Stimulated activated naive CD8-positive, alpha-beta T cell treated with anti-CD3 and anti-CD28 coated beads, Interleukin-15, Interleukin-2, amounts not matched to agents 100 ng/mL and 50 ng/mL, for 24 hours (primary cell): ENCODE measurements around the gene ZBTB8OS.

Source experiments
- H3K27ac Mint-ChIP-seq: one replicate; pipeline ENCODE4 v1.8.0; 2021; ENCODE audit warnings: mild to moderate bottlenecking, mixed read lengths
- H3K27me3 Mint-ChIP-seq: one replicate; pipeline ENCODE4 v1.8.0; 2021; ENCODE audit warnings: mixed read lengths
- H3K36me3 Mint-ChIP-seq: one replicate; pipeline ENCODE4 v1.8.0; 2021; ENCODE audit warnings: low read depth, mixed read lengths
- H3K4me1 Mint-ChIP-seq: one replicate; pipeline ENCODE4 v1.8.0; 2021; ENCODE audit warnings: low read depth, mixed read lengths
- H3K4me3 Mint-ChIP-seq: one replicate; pipeline ENCODE4 v1.8.0; 2021; ENCODE audit warnings: mild to moderate bottlenecking, mixed read lengths
- H3K9me3 Mint-ChIP-seq: one replicate; pipeline ENCODE4 v1.8.0; 2021; ENCODE audit warnings: mixed read lengths

Gene ZBTB8OS

GRCh38 chr1:32605711-32606424 lies 44.5 kb downstream of the ZBTB8OS start:
- no peaks in the 10 kb centered on the region for H3K9me3 Mint-ChIP-seq
- no peak overlapping the region for H3K4me3 Mint-ChIP-seq
- H3K27ac Mint-ChIP-seq: no peak overlapping the region
- no peaks in the 10 kb centered on the region for H3K4me1 Mint-ChIP-seq
- no peaks in the 10 kb centered on the region for H3K27me3 Mint-ChIP-seq
- H3K36me3 Mint-ChIP-seq: no peaks in the 10 kb centered on the region

- Mint-ChIP-seq H3K36me3 (no peaks in the 10 kb centered on the region), H3K4me3 (no peak overlapping the region), H3K27me3 (peaks cover 5% of the 10 kb centered on the region), H3K9me3 (no peaks in the 10 kb centered on the region), H3K27ac (no peak overlapping the region), H3K4me1 (no peaks in the 10 kb centered on the region)
These were observed 50.3 kb downstream of the ZBTB8OS start for GRCh38 chr1:32600034-32600433.

DNA sequence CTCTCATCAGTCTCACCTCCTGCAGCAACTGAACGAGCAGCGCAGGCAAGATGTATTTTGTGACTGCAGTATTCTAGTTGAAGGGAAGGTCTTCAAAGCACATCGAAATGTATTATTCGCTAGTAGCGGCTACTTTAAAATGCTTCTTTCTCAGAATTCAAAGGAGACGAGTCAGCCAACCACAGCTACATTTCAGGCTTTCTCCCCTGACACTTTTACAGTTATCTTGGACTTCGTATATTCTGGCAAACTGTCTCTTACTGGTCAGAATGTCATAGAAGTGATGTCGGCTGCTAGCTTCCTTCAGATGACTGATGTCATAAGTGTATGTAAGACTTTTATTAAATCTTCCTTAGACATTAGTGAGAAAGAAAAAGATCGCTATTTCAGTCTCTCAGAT lies 57.4 kb downstream of the ZBTB8OS start:
- no peaks in the 10 kb centered on the region for H3K4me1 Mint-ChIP-seq
- no peaks in the 10 kb centered on the region for H3K27me3 Mint-ChIP-seq
- no peaks in the 10 kb centered on the region for H3K36me3 Mint-ChIP-seq
- H3K4me3 Mint-ChIP-seq: no peak overlapping the region
- H3K27ac Mint-ChIP-seq: no peak overlapping the region
- H3K9me3 Mint-ChIP-seq: no peaks in the 10 kb centered on the region

GRCh38 chr1:32580348-32581017 lies 69.9 kb downstream of the ZBTB8OS start:
- Mint-ChIP-seq H3K4me1 (no peaks in the 10 kb centered on the region), H3K36me3 (no peaks in the 10 kb centered on the region), H3K27me3 (no peaks in the 10 kb centered on the region), H3K27ac (no peak overlapping the region), H3K9me3 (no peaks in the 10 kb centered on the region), H3K4me3 (no peak overlapping the region)
